Measurements from ENCODE around the gene C1orf35. TPM values are rescaled to one million over a fixed set of nuclear protein-coding genes. Genes with fewer than 3 reads are reported as not detected.

C1orf35 gene
- total and polyA plus RNA-seq, 9 of the 15 experiments (the other 6 are each of a cell fraction or from before 2014, with no cell fraction given) = 3.2 to 48.7 (median 12.5) TPM

DNA sequence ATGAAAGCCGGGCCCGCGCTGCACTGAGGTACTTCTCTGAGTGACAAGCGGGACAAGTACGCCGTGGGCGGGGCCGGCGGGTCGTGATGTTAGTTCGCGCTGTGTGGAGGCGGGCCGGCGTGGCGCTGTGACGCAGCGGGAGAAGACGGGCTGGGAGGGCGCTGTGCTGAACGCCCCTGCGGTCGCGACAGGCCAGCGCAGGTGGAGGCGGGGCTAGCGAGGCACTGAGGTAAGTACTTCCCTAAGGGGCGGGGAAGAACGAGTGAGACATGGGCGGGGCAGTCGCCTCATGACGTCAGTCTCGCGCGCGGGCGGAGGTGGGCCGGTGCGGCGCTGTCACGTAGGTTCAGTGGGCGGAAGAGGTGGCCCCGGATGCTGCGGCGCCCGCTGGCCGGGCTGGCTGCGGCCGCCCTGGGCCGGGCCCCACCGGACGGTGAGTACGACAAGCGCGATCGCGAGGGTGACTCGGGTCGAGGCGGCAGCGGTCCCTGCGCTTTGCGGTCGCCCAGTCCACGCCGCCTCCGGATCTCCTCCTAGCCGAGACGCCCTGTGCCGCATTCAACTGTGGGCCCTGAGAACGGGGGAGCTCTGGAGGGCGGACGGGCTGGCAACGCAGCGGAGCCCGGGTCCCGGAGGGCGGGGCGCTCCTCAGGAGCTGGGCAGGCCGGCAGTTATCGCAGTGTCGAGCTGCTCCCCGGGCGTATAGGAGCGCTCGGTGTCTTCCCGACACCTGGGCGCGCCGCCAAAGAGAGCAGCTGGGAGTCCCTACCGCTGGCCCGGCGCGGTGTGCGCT, 37.0 kb upstream of the C1orf35 start, which contains the start of gene GUK1 (continued):
- TF ChIP-seq, protein P1, sequence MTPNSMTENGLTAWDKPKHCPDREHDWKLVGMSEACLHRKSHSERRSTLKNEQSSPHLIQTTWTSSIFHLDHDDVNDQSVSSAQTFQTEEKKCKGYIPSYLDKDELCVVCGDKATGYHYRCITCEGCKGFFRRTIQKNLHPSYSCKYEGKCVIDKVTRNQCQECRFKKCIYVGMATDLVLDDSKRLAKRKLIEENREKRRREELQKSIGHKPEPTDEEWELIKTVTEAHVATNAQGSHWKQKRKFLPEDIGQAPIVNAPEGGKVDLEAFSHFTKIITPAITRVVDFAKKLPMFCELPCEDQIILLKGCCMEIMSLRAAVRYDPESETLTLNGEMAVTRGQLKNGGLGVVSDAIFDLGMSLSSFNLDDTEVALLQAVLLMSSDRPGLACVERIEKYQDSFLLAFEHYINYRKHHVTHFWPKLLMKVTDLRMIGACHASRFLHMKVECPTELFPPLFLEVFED (CRISPR knock-in tag; conservative IDR thresholded peaks at IDR 0.05) = no peak
- TF ChIP-seq NCOA6 (IDR thresholded peaks at IDR 0.05) = no peak
- TF ChIP-seq MCM2 (IDR thresholded peaks at IDR 0.05; ENCODE audit: low read depth) = no peak
- no peak for TF ChIP-seq CBFA2T2 (conservative IDR thresholded peaks at IDR 0.05)
- TF ChIP-seq ZNF384 (IDR thresholded peaks at IDR 0.05; ENCODE audit: low read depth, low read length) = 0 out of 2 replicates have a peak, but pooled peaks have one; percentile 27
- 0 out of 2 replicates have a peak, but pooled peaks have one; percentile 25 for TF ChIP-seq PHTF2 (CRISPR knock-in tag; IDR thresholded peaks at IDR 0.05)
- TF ChIP-seq ZNF174 (CRISPR knock-in tag; IDR thresholded peaks at IDR 0.05) = no peak
- TF ChIP-seq ZC3H11A (IDR thresholded peaks at IDR 0.05; ENCODE audit: low read depth, low read length) = 0 out of 2 replicates have a peak, but pooled peaks have one; percentile 51
- TF ChIP-seq, protein P2, sequence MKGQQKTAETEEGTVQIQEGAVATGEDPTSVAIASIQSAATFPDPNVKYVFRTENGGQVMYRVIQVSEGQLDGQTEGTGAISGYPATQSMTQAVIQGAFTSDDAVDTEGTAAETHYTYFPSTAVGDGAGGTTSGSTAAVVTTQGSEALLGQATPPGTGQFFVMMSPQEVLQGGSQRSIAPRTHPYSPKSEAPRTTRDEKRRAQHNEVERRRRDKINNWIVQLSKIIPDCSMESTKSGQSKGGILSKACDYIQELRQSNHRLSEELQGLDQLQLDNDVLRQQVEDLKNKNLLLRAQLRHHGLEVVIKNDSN (CRISPR knock-in tag; IDR thresholded peaks at IDR 0.05) = peak; percentile 59
- TF ChIP-seq ZBTB7A (IDR thresholded peaks at IDR 0.05; ENCODE audit: borderline replicate concordance, control insufficient read depth, low read depth, low read length) = peak; percentile 71
- TF ChIP-seq, protein P3, sequence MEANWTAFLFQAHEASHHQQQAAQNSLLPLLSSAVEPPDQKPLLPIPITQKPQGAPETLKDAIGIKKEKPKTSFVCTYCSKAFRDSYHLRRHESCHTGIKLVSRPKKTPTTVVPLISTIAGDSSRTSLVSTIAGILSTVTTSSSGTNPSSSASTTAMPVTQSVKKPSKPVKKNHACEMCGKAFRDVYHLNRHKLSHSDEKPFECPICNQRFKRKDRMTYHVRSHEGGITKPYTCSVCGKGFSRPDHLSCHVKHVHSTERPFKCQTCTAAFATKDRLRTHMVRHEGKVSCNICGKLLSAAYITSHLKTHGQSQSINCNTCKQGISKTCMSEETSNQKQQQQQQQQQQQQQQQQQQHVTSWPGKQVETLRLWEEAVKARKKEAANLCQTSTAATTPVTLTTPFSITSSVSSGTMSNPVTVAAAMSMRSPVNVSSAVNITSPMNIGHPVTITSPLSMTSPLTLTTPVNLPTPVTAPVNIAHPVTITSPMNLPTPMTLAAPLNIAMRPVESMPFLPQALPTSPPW (CRISPR knock-in tag; IDR thresholded peaks at IDR 0.05) = peak; percentile 85
- TF ChIP-seq PTBP1 (IDR thresholded peaks at IDR 0.05; ENCODE audit: low read depth, low read length) = no peak
- TF ChIP-seq TAL1 (IDR thresholded peaks at IDR 0.05) = no peak
- peak; percentile 93 for TF ChIP-seq CTBP1 (IDR thresholded peaks at IDR 0.05; ENCODE audit: borderline replicate concordance)
- peak; percentile 98 for TF ChIP-seq CREM (IDR thresholded peaks at IDR 0.05; ENCODE audit: low read depth)
- peak; percentile 34 for TF ChIP-seq RBM22 (IDR thresholded peaks at IDR 0.05; ENCODE audit: low read depth, low read length, poor library complexity, severe bottlenecking)
- no peak for TF ChIP-seq SETDB1 (IDR thresholded peaks at IDR 0.05; ENCODE audit: low read length)
- TF ChIP-seq ARHGAP35 (IDR thresholded peaks at IDR 0.05; ENCODE audit: partially characterized antibody) = no peak
- no peak for TF ChIP-seq ZNF586 (CRISPR knock-in tag; conservative IDR thresholded peaks at IDR 0.05)
- no peak; the same call in 1 of the 2 replicates for TF ChIP-seq ZNF12 (CRISPR knock-in tag; IDR thresholded peaks at IDR 0.05)
- no peak for TF ChIP-seq SLC30A9 (CRISPR knock-in tag; IDR thresholded peaks at IDR 0.05)
- no peak for TF ChIP-seq MECOM (CRISPR knock-in tag; IDR thresholded peaks at IDR 0.05)
- TF ChIP-seq, protein P4, sequence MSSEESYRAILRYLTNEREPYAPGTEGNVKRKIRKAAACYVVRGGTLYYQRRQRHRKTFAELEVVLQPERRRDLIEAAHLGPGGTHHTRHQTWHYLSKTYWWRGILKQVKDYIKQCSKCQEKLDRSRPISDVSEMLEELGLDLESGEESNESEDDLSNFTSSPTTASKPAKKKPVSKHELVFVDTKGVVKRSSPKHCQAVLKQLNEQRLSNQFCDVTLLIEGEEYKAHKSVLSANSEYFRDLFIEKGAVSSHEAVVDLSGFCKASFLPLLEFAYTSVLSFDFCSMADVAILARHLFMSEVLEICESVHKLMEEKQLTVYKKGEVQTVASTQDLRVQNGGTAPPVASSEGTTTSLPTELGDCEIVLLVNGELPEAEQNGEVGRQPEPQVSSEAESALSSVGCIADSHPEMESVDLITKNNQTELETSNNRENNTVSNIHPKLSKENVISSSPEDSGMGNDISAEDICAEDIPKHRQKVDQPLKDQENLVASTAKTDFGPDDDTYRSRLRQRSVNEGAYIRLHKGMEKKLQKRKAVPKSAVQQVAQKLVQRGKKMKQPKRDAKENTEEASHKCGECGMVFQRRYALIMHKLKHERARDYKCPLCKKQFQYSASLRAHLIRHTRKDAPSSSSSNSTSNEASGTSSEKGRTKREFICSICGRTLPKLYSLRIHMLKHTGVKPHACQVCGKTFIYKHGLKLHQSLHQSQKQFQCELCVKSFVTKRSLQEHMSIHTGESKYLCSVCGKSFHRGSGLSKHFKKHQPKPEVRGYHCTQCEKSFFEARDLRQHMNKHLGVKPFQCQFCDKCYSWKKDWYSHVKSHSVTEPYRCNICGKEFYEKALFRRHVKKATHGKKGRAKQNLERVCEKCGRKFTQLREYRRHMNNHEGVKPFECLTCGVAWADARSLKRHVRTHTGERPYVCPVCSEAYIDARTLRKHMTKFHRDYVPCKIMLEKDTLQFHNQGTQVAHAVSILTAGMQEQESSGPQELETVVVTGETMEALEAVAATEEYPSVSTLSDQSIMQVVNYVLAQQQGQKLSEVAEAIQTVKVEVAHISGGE (CRISPR knock-in tag; IDR thresholded peaks at IDR 0.05) = peak in 2 of 3 experiments; percentile 49 to 84; a peak in 3 of 6 replicates
